HuH-7 (cell line): ENCODE measurements around the gene TAS2R38.

ENCODE experiments used
- DNase-seq: peaks from one replicate; pipeline ENCODE4 v3.0.0; 2011; ENCODE audit warnings: low spot score

TAS2R38 gene

DNA sequence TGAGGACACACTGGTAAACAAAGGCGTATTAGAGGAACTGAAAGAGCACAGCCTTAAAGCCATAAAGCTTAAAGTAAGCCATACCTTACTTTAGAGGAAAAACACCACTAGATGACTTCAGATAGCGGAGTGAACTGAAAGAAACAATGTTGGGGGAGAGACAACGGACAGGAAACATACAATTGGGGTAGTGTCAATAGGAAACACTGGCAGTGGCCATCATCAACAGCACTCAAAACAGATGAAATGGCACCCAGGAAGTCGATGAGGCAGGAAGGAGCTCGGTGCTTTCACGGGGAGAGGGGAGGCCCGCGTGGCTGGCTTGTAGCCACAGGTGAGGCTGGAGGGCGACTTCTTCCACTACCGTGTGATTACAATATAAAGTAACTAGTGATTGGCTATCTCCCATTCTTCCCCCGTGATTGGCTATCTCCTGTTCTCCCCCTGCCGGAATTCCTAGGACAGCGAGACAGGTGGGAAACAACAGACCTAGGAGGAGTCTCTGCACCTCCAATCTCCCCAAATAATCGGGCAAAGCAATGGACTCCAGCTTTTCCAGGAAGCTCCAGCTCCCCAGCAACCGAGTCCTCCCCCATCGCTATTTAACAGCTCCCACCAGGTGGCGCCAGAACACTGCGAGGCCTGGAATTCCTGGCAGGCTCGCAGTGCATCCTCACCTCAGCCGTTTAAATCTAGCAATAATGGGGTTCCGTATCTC lies 2.4 kb upstream of the TAS2R38 start:
- DNase-seq, result peak; percentile 79

- DNase-seq, result peak; percentile 21
These were observed 1.3 kb upstream of the TAS2R38 start for GRCh38 chr7:141974831-141975230.

DNA sequence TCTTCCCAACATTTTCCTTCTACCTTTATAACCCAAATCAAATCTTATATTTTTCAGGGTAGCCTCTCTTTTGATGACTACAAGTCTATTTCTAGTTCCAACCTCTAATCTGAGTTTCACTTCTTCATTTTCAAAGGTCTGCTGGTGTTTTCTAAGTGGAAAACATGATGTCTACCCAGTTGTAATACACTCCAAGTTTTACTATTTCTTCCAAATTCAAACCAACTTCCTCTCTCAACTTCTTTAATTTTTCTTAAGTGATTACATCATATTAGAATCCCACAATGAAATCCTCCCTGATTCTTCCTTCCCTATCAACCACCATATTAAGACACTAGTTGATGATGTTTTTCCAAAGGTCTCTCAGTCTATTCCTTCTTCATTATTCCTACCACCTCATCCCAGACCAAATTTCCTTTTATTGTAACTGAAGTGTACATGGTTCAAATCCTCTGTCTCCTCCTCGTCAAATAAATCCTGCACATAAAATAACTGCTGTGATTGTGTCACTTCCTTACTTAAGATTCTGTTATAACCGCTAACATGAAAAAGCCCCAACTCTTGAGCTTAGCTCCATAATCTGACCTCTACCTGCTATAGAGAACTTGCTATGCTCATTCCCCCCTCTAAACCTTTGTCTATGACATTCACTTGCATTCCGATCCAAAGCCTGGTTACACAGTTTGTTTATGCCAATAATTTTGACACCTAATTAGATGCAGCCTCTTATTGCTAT lies 12.7 kb downstream of the TAS2R38 start:
- DNase-seq, result no peak

- no peak for DNase-seq
These were observed 17.5 kb downstream of the TAS2R38 start for GRCh38 chr7:141956084-141956483.

DNA sequence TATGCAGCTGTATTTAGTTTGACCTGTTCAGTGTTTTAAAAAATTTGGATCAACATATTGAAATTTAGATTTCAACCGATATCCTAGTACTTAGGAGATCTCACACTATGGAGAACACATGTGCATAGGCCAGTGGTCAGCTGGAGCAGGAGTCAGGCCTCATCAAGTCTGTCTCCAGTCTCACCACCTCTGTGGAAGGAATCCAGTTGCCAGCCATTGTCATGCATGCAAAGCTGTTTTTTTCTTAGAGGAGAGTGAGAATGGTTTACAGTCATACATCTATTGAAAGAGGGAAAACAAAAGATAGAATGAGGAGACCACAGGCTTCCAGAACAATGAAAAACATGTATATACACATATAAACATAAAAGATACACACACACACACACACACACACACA lies 19.2 kb downstream of the TAS2R38 start:
- DNase-seq, result no peak

DNA sequence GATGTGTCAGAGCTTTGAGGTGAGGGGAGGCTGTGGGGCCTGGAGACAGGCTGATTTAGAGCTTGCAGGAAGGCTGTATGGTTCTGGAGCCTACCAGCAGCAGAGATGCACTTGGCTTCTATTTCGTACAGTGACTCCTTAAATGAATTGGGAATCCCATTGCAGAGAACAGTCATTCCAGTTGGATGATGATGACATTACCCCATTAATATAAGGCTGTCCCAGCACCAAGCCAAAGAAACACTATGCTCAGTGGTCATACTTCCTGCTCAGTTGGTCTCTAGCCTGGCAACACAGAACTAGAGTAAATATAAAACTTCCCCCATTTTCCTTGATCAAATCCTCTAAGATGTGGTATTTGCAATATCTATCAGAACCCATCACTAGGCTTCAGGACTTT lies 21.1 kb downstream of the TAS2R38 start:
- no peak for DNase-seq

DNA sequence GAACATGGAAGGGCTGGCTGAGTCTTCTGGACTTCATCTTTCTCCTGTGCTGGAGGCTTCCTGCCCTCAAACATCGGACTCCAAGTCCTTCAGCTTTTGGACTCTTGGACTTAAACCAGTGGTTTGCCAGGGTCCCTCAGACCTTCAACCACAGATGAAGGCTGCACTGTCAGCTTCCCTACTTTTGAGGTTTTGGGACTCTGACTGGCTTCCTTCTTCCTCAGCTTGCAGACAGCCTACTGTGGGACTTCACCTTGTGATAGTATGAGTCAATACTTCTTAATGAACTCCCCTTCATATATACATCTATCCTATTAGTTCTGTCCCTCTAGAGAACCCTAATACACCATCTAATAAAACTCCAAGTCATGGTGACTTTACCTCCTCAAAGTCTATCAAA lies 22.8 kb downstream of the TAS2R38 start:
- no peak for DNase-seq

DNA sequence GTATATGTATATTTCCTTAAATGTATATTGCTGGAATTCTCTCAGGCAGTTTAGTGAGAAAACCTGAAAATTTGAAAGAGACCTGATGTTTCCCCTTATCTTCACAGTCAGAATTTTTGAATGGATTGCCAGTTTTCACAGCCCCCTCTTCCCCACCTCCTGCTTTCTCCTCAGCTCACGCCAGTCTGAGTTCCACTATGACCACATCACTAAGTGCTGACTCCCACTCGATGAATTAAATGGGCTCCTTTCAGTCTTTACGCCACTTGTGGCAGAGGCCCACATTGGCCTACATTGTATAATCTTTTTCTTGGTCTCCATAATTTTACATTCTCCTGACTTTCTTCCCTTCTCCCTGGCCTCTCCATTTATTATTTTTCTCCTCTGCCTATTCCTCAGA lies 23.7 kb downstream of the TAS2R38 start:
- no peak for DNase-seq

DNA sequence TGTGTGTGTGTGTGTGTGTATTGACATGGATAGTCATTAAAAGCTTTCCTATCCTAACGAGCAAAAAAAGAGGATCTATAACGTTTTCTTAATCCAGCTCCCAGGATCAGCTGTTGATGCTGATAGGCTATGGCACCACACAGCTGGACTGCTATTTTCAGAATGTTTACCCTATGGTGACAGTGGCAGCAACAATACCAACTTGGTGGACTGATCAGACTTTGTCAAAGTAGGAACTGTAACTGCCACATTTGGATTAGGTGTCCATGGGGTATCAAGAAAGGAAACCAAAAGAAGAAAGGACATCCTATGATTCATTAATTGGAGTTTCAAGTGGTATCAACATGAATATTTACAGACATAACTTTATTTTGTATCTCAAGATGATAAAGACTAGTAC lies 24.1 kb downstream of the TAS2R38 start:
- no peak for DNase-seq

DNA sequence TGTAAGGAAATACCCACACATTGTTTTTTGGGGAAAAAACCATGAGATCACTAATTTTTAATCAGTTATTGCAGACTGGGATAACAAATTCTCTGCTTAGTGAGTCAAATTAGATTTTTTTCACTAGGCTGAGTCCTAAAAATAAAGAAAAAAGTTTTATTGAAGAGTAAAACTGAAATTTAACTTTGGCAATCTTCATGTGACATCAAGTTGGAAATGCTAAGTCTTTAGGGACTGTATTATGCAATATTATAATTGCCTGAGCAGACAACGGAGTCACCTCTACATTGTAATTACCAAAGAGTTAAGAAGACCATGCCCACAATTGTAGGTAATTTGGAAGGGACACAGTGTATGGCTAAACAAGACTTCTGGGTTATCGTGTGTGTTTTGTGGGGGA lies 24.6 kb downstream of the TAS2R38 start:
- DNase-seq, result no peak

DNA sequence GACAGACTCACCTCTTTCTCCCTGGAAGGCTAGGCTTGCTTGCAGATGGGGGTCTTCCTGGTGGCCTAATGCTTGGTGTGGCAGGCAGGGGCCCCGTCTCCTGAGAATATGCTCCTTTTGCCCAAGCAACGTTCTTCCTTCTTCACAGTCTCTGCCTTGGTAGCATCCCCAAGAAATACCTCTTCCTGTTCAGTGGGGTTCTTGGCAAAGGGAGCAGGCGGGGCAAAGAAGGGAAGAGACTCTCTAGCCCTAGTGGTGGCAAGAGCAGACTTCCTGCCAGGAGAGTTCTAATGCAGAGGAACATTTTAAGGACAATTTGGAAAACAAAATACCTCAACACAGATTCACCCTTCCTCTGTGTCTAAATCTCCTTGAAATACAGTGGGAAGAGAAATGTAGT lies 26.8 kb downstream of the TAS2R38 start, which contains the start of gene CLEC5A:
CLEC5A (minus strand) TSS at position 179 of the 400 bp plus-strand sequence. CDS start 682 bp downstream, outside the sequence.
- DNase-seq, result no peak

- DNase-seq, result no peak
These were observed 28.2 kb downstream of the TAS2R38 start for GRCh38 chr7:141945356-141945755.

- no peak for DNase-seq
These were observed 28.8 kb downstream of the TAS2R38 start for GRCh38 chr7:141944811-141945210.

GRCh38 chr7:141943846-141944245 lies 29.7 kb downstream of the TAS2R38 start:
- no peak for DNase-seq

DNA sequence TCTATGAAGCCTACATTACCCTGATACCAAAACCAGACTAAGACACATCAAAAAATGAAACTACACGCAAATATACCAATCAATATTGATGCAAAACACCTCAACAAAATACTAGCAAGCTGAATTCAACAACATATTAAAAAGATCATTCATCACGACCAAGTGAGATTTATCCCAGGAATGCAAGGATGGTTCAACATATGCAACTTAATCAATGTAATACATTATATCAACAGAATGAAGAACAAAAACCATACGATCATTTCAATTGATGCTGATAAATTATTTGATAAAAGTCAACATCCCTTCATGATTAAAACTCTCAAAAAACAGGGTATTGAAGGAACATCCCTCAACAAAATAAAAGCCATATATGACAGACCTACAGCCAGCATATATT lies 32.5 kb downstream of the TAS2R38 start:
- DNase-seq, result no peak

GRCh38 chr7:141930211-141930610 lies 43.4 kb downstream of the TAS2R38 start:
- DNase-seq, result no peak

- no peak for DNase-seq
These were observed 44.8 kb downstream of the TAS2R38 start for GRCh38 chr7:141928845-141929195.

- DNase-seq, result no peak
These were observed 45.3 kb downstream of the TAS2R38 start for GRCh38 chr7:141928146-141928844.
